Muscle of back (tissue), 13 donors: Measurements from ENCODE around the gene TMED8. TPM values are rescaled to one million over a fixed set of nuclear protein-coding genes. Genes with fewer than 3 reads are reported as not detected.
A peak's percentile ranks its signal among the peaks of the same experiment; 100 is the strongest.
"Not testable (repeated sequence)": the region's sequence is repeated elsewhere in the genome, so short reads cannot be mapped to it uniquely, and the experiment has no call there.

Experiments
- DNase-seq, 3 donors: peaks; one replicate each; pipeline versions ENCODE4 v3.0.0 to v3.0.0-alpha.2; 2013
- long read RNA-seq, 9 donors: transcript quantifications; one replicate each; lab custom pipeline, GENCODE V29; 2026
- polyA plus RNA-seq, 10 donors: library from polyadenylated mRNA; unstranded; fragments of 120-200 nt; gene quantifications; one replicate each; pipeline ENCODE4 v1.2.1, GENCODE V29; 2013; ENCODE audit not compliant: insufficient read length in 10 of 10

Gene TMED8
- polyA plus RNA-seq: 1 to 10 TPM; 4.2 to 8.1 (median 6.2) TPM
- long read RNA-seq, donor 1, full-length matches to known transcripts: 1 of 1 reads
- long read RNA-seq, donor 1, partial matches to known transcripts: 0 of 1 reads
- long read RNA-seq, donor 1, other reads (novel, unspliced or antisense): 0 of 1 reads
- long read RNA-seq, donor 2, full-length matches to known transcripts: 1 of 1 reads
- long read RNA-seq, donor 2, partial matches to known transcripts: 0 of 1 reads
- long read RNA-seq, donor 2, other reads (novel, unspliced or antisense): 0 of 1 reads
- long read RNA-seq, donor 3: 0 reads
- long read RNA-seq, donor 4, full-length matches to known transcripts: 1 of 1 reads
- long read RNA-seq, donor 4, partial matches to known transcripts: 0 of 1 reads
- long read RNA-seq, donor 4, other reads (novel, unspliced or antisense): 0 of 1 reads
- long read RNA-seq, donor 5: 0 reads
- long read RNA-seq, donor 6: 0 reads
- long read RNA-seq, donor 7: 0 reads
- long read RNA-seq, donor 8, full-length matches to known transcripts: 3 of 3 reads
- long read RNA-seq, donor 8, partial matches to known transcripts: 0 of 3 reads
- long read RNA-seq, donor 8, other reads (novel, unspliced or antisense): 0 of 3 reads
- long read RNA-seq, donor 9: 0 reads

- DNase-seq: peak; percentile 76 to 97 (median 89)
These were observed at the start of gene TMED8, which contains the start of gene SAMD15 for GRCh38 chr14:77376771-77377501. TMED8 (minus strand) TSS chr14:77377094; CDS start chr14:77377053, 41 bp downstream. SAMD15 (plus strand) TSS chr14:77377379; CDS start chr14:77377419, 40 bp downstream.

GRCh38 chr14:77426396-77426795, 49.5 kb upstream of the TMED8 start:
- no peak for DNase-seq

- no peak for DNase-seq
These were observed 48.0 kb upstream of the TMED8 start for GRCh38 chr14:77424862-77425261.

GRCh38 chr14:77423423-77423822, 46.5 kb upstream of the TMED8 start, which contains the start of gene NOXRED1:
NOXRED1 (minus strand) TSS chr14:77423523; CDS start chr14:77422889, 634 bp downstream.
- no peak for DNase-seq

- DNase-seq: no peak
These were observed 44.3 kb upstream of the TMED8 start for GRCh38 chr14:77421201-77421600.

GRCh38 chr14:77416836-77417235, 39.9 kb upstream of the TMED8 start:
- no peak for DNase-seq

GRCh38 chr14:77416098-77416497, 39.2 kb upstream of the TMED8 start:
- DNase-seq: not testable (repeated sequence)

- not testable (repeated sequence) for DNase-seq
These were observed 38.6 kb upstream of the TMED8 start for GRCh38 chr14:77415403-77416030.

- DNase-seq: no peak
These were observed 32.2 kb upstream of the TMED8 start for GRCh38 chr14:77409131-77409533.

GRCh38 chr14:77407158-77407557, 30.3 kb upstream of the TMED8 start:
- peak in 1 of 3 donors; percentile 10 for DNase-seq

GRCh38 chr14:77406718-77407117, 29.8 kb upstream of the TMED8 start:
- peak in 2 of 3 donors; percentile 1 to 11 for DNase-seq

- no peak for DNase-seq
These were observed 29.2 kb upstream of the TMED8 start for GRCh38 chr14:77406086-77406485.

GRCh38 chr14:77403768-77404167, 26.9 kb upstream of the TMED8 start:
- no peak for DNase-seq

- no peak for DNase-seq
These were observed 23.3 kb upstream of the TMED8 start for GRCh38 chr14:77400216-77400615.

- no peak for DNase-seq
These were observed 13.3 kb upstream of the TMED8 start for GRCh38 chr14:77390188-77390587.

- no peak for DNase-seq
These were observed 1.8 kb upstream of the TMED8 start for GRCh38 chr14:77378701-77379100.

GRCh38 chr14:77377502-77377844, 579 bp upstream of the TMED8 start:
- DNase-seq: no peak

- DNase-seq: no peak
These were observed 722 bp downstream of the TMED8 start for GRCh38 chr14:77375973-77376770.

GRCh38 chr14:77375164-77375950, 1.5 kb downstream of the TMED8 start:
- DNase-seq: no peak

GRCh38 chr14:77372304-77372841, 4.5 kb downstream of the TMED8 start:
- no peak for DNase-seq
